Measurements from ENCODE around the gene MARCHF3.
"Not testable (repeated sequence)": the region's sequence is repeated elsewhere in the genome, so short reads cannot be mapped to it uniquely, and the experiment has no call there.

MARCHF3 gene

GRCh38 chr5:126868338-126869004 lies 161.9 kb downstream of the MARCHF3 start:
- DNase-seq = no peak

GRCh38 chr5:126866851-126867636 lies 163.3 kb downstream of the MARCHF3 start:
- no peak for DNase-seq

GRCh38 chr5:126865299-126865698 lies 165.1 kb downstream of the MARCHF3 start:
- DNase-seq = peak; percentile 80

- no peak for DNase-seq
Measured at GRCh38 chr5:126864042-126864688, 166.2 kb downstream of the MARCHF3 start.

GRCh38 chr5:126863402-126863801 lies 167.0 kb downstream of the MARCHF3 start:
- DNase-seq = no peak

GRCh38 chr5:126858441-126858840 lies 171.9 kb downstream of the MARCHF3 start:
- DNase-seq = no peak

GRCh38 chr5:126857472-126858410 lies 172.6 kb downstream of the MARCHF3 start:
- peak; percentile 63 for DNase-seq

GRCh38 chr5:126855266-126855665 lies 175.1 kb downstream of the MARCHF3 start:
- DNase-seq = no peak

- no peak for DNase-seq
Measured at GRCh38 chr5:126854526-126855110, 175.7 kb downstream of the MARCHF3 start.

- not testable (repeated sequence) for DNase-seq
Measured at GRCh38 chr5:126853541-126854307, 176.6 kb downstream of the MARCHF3 start.

- DNase-seq = no peak
Measured at GRCh38 chr5:126852841-126853271, 177.5 kb downstream of the MARCHF3 start.

- peak; percentile 20 for DNase-seq
Measured at GRCh38 chr5:126852091-126852571, 178.2 kb downstream of the MARCHF3 start.

GRCh38 chr5:126851501-126852011 lies 178.8 kb downstream of the MARCHF3 start:
- no peak for DNase-seq

- DNase-seq = no peak
Measured at GRCh38 chr5:126849101-126849678, 181.2 kb downstream of the MARCHF3 start.

- DNase-seq = no peak
Measured at GRCh38 chr5:126848253-126848652, 182.1 kb downstream of the MARCHF3 start.

- no peak for DNase-seq
Measured at GRCh38 chr5:126847826-126848251, 182.5 kb downstream of the MARCHF3 start.

GRCh38 chr5:126847456-126847820 lies 182.9 kb downstream of the MARCHF3 start:
- no peak for DNase-seq

- DNase-seq = no peak
Measured at GRCh38 chr5:126846744-126847455, 183.5 kb downstream of the MARCHF3 start.

- DNase-seq = peak; percentile 21
Measured at GRCh38 chr5:126846344-126846743, 184.0 kb downstream of the MARCHF3 start.

All from fibroblast of skin of right quadriceps (primary cell).